GM21723 (cell line): Measurements from ENCODE around the gene KLHL15.
"Not testable (repeated sequence)": the region's sequence is repeated elsewhere in the genome, so short reads cannot be mapped to it uniquely, and the experiment has no call there.

Experiments
- ATAC-seq: cut with Tn5 transposase; IDR thresholded peaks from one replicate; pipeline ENCODE4 v1.9.1; 2021; ENCODE audit warnings: mild to moderate bottlenecking, moderate library complexity; ENCODE audit not compliant: unreplicated experiment

The KLHL15 gene

GRCh38 chrX:24019448-24019847, 7.5 kb downstream of the KLHL15 start:
- no peak for ATAC-seq

- ATAC-seq: no peak
Observed at GRCh38 chrX:24018809-24019208, 8.2 kb downstream of the KLHL15 start.

DNA sequence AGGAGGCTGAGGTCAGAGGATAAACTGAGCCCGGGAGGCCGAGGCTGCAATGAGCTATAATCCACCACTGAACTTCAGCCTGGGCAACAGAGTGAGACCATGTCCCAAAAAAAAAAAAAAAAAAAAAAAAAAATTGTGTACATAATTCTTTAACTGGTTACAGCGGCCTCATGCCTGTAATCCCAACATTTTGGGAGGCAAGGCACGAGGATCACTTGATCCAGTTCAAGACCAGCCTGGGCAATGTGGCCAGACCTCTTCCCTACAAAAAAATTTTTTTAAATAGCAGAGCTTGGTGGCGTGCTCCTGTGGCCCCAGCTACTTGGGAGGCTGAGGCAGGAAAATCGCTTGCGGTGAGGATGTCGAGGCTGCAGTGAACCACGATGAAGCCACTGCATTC, 9.3 kb downstream of the KLHL15 start:
- ATAC-seq: no peak

GRCh38 chrX:24014388-24015018, 12.5 kb downstream of the KLHL15 start:
- peak; percentile 68 for ATAC-seq

GRCh38 chrX:24012266-24012665, 14.7 kb downstream of the KLHL15 start:
- ATAC-seq: no peak

DNA sequence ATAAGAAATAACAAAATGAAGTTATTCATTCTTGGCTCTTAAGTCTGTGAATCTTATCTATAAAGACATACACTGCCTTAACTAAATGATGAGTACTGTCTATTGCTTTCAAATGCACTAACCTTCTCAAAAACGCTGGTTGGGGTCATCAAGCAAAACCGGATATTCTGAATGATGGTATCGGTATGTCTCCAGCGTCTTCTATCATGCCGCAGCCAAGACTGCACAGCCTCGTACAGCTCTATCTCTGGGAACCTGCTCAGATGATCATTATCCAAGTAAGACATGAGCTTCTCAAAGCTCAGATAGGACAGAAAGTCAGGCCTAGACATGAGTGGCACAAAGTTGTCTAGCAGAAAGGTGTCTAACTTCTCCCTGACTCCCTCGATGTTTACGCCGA, 21.1 kb downstream of the KLHL15 start:
- no peak for ATAC-seq

DNA sequence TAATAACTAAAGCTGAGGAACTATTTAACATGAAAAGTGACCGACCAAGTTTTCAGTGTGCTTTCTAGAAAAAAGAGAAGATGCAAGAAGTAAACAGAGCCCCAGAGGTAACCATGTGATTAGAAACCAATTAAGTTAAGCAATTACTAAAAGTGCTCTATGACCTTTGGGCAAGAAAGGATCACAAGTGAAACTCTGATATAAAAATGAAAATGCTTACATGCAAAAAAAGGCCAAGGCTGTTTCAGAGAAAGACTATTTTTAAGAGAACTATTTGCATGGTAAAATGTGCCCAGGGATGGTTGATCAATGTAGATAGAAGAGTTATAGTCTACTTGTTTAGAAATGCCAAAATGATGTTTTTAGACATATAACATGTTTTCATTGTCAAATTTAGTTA, 22.0 kb downstream of the KLHL15 start:
- peak; percentile 51 for ATAC-seq

- no peak for ATAC-seq
Observed at GRCh38 chrX:24002792-24003191, 24.2 kb downstream of the KLHL15 start.

DNA sequence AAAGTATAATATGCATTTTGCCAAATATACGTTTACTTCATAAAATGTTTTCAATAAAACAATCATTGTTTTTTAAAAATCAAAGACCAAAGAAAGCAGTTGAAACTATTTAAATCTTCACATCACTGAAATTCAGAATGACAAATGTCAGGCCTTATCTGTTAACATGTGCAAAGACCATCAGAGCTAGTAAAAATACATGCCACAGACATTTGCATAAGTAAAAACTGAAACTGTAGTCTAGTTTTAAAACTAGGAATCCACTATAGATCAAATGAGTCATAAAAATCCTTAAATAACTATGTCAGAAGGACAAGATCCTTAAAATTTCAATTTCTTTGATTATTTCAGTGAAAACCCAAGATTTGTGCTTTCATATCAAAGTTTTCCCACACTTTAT, 24.8 kb downstream of the KLHL15 start:
- ATAC-seq: peak; percentile 61

- ATAC-seq: no peak
Observed at GRCh38 chrX:23999671-24000070, 27.3 kb downstream of the KLHL15 start.

DNA sequence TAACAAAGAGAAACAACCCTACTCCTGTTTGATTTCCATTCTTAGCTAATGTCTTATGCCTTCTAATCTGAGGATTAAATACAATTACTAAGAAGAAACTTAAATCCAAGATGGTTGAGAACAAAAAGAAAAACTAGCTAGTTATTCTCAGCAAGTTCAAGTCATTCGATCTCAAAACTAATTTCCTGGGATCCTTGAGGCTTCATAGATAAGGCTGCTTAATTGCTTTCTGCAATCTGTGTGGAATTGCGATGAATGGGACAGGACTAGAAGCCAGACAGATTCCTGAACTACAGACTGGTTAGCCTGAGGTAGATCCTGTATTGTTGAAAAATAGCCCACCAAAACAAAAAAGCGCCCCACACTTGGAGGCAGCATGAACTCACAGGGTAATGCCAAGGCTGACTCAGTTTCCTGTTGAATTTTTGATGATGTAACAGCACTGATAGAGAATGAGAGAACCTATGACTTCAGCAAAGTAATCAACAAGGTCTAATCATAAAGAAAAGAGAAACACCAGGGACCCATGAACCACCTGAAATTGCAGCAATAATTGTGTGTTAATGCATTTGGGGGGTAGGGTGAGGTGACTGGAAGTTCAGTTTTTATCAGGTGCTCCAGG, 33.9 kb downstream of the KLHL15 start:
- no peak for ATAC-seq

DNA sequence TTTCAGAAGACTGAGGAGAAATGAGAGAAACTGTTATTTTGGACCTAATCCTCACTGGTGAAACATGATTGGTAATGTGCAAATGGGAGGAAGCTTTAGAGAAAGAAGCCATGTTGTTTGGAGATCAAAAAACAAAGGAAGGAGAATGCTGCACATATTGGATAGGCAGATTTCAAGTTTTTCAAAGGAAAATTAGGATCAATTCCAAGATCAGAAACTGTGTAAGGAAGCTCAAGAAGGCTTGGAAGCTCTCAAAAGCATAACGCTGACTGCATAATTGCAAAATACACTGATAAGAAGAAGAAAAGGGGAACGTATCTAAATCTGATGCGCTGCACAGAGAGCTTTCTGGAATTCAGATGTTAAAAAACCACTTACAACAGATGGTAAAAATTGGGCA, 34.6 kb downstream of the KLHL15 start:
- ATAC-seq: no peak

DNA sequence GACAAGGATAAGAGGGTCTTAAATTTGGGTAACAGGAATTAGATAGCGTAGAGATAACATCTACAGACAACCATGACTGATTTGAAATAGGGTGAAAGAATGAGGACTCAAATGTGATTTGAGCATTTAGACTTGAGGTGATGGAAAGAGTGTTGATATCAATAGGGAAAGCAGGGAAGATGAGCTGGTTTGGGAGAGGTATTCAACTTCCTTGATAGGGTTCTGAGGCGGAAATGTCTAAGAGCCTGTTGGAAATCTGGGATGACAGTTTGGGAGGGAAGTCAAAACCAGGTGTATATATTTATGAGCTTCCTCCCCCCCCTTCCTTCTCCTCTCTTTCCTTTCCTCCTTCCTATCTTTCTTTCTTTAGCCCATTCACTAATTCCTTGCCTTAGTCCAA, 36.5 kb downstream of the KLHL15 start:
- no peak for ATAC-seq

GRCh38 chrX:23989689-23990088, 37.3 kb downstream of the KLHL15 start:
- ATAC-seq: no peak

DNA sequence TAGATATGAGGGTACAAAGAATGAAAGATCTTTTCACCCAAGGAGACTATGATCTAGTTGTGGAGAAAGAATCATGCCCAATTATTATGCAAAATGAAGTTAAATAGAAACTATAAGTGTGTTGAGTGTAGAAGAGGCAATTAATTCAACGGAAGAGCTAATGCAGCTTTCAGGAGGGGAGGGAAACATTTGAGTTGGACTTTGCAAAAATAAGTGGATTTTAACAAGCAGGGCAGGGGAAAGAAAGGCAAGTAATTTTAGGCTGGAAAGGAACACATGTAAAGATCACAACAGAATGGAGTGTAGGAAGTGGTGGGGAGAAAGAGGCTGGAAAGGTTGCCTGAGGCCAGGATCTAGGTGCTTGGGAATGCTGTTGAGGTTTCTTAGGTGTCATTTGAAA, 44.1 kb downstream of the KLHL15 start:
- no peak for ATAC-seq

- ATAC-seq: no peak
Observed at GRCh38 chrX:23981711-23982110, 45.3 kb downstream of the KLHL15 start.

- no peak for ATAC-seq
Observed at GRCh38 chrX:23981222-23981621, 45.8 kb downstream of the KLHL15 start.

DNA sequence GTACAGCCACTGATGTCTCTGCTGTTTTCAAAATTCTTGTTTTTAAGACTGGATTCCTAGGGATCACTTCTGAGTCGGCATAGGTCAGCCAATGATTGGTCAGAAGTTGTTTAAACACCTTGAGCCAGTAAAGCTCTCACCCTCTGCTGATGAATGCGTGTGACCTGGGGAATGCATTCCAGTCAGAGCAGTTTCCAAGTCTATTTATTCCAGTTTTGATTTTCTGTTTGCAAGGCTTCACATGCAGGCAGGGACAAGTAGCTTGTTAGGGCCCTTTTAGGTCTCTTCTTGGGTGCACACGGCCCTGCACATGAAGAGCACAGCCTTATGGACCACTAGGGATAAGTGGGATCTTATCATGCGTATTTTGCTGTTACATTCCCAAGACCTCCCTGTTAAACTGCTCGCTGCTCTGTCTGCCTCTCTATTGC, 47.0 kb downstream of the KLHL15 start:
- ATAC-seq: no peak

DNA sequence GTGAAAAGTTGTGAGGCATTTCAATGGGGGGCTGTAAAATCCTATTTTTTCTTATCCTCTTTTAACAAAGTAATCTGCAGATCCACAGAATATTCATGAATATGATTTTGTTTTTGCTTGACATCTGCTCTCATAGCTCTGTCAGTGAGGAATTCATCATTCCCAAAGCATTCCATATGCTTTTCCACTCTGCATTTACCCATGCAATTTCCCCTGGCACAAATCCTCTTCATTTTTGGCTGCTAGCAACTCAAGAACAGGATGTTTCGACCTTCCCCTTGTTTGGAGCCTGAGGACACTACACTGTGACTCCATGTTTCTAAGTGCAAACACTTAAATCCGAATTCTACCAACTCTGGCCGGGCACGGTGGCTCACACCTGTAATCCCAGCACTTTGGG, 48.5 kb downstream of the KLHL15 start:
- ATAC-seq: no peak

DNA sequence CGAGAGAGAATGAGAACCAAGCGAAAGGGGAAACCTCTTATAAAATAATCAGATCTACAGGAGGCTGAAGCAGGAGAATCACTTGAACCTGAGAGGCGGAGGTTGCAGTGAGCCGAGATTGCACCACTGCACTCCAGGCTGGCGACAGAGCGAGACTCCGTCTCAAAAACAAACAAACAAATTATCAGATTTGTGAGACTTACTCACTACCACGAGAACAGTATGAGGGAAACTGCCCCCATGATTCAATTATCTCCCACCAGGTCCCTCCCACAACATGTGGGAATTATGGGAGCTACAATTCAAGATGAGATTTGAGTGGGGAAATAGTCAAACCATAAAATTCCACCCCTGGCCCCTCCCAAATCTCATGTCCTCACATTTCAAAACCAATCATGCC, 61.4 kb downstream of the KLHL15 start:
- ATAC-seq: not testable (repeated sequence)

DNA sequence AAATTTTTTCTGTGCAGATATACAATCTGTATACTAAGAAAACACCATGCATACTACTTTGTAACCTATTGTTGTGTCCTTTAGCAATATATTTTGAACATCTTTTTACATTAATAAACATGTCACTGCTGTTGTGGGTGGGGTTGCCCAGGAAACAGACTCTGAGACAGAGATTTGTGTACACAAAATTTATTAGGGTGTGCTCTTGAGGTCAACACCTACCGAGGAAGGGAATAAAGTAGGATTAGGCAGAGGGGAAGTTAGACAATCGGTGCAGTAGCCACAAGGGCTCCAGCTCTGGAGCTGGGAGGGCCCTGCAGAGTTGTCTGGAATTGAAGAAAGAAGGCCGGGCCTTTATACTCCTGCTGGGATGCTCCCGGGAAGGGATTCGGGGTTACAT, 62.8 kb downstream of the KLHL15 start:
- ATAC-seq: no peak

- ATAC-seq: no peak
Observed at GRCh38 chrX:23959781-23960180, 67.2 kb downstream of the KLHL15 start.

DNA sequence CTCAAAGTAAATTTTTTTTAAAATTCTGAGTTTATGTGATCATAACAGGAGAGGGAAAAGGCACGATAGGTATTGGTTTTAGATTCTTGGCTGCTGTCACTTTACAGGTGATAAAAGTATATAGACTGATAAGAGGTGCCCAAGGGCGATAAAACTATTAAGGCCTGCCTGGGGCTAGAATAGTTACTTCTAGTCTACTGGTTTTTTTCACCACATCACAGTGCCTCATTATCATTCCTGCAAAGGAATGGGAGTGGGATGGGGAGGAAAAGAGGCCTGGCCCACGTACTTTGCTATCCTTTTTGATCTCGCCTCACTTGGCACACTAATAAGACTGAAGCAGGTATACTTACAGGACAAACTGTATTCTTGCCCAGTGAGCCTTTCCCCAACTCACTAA, 72.6 kb downstream of the KLHL15 start:
- no peak for ATAC-seq
